Measurements from ENCODE around the gene MRC1. TPM values are rescaled to one million over a fixed set of nuclear protein-coding genes. Genes with fewer than 3 reads are reported as not detected.

The MRC1 gene
- total and polyA plus RNA-seq, 2 of the 8 experiments (the other 6 are each of a cell fraction or from before 2014, with no cell fraction given): 0.03 to 0.06 TPM

DNA sequence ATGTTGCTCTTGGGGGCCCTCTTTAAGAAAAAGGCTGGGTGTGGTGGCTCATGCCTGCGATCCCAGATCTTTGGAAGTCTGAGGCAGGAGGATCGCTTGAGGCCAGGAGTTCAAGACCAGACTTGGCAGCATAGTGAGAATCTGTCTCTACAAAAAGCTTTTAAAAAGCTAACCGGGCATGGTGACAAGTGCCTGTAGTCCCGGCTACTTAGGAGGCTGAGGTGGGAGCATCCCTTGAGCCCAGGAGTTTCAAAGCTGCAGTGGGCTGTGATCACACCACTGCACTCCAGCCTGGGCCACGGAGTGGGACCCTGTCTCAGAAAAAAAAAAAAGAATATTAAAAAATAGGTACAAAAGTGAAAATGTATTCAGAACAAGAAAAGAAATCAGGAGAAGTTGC, 104.5 kb downstream of the MRC1 start (continued):
- no peak for TF ChIP-seq RXRA (IDR thresholded peaks at IDR 0.05; ENCODE audit: insufficient read depth, low read depth, low read length)
- TF ChIP-seq POLR2AphosphoS5 (IDR thresholded peaks at IDR 0.05; ENCODE audit: low read depth, low read length): no peak
